Heart right ventricle (tissue), 16 donors: ENCODE results near the gene OR51I1. TPM values are rescaled to one million over a fixed set of nuclear protein-coding genes. Genes with fewer than 3 reads are reported as not detected.

Experiments
- ATAC-seq, 8 donors: fragments of 200-7000 bp; cut with Tn5 transposase; one replicate each; pipeline ENCODE4 v1.9.1; 2020; ENCODE audit warnings: mild to moderate bottlenecking in 8 of 8, moderate library complexity in 8 of 8, moderate number of reproducible peaks in 1 of 8
- DNase-seq, 2 donors: peaks; one replicate each; pipeline ENCODE4 v3.0.0-alpha.2; 2020
- H3K27ac ChIP-seq, 10 donors: fragments of 200-600 bp; sonication (generic) in 2 of 10; one replicate each; pipeline versions ENCODE4 v1.5.0 to v1.8.0; 2020 to 2022; ENCODE audit warnings: mild to moderate bottlenecking in 3 of 10
- H3K27me3 ChIP-seq, 7 donors: fragments of 200-600 bp; one replicate each; pipeline ENCODE4 v1.8.0; 2021 to 2022; ENCODE audit warnings: mild to moderate bottlenecking in 2 of 7
- H3K36me3 ChIP-seq, 9 donors: fragments of 200-600 bp; sonication (generic) in 1 of 9; one replicate each; pipeline versions ENCODE4 v1.5.0 to v1.8.0; 2020 to 2022; ENCODE audit warnings: mild to moderate bottlenecking in 2 of 9
- H3K4me1 ChIP-seq, 9 donors: fragments of 200-600 bp; sonication (generic) in 1 of 9; one replicate each; pipeline versions ENCODE4 v1.5.0 to v1.8.0; 2020 to 2022; ENCODE audit warnings: mild to moderate bottlenecking in 4 of 9
- H3K4me3 ChIP-seq, 10 donors: fragments of 200-600 bp; sonication (generic) in 2 of 10; one replicate each; pipeline versions ENCODE4 v1.5.0 to v1.8.0; 2020 to 2022; ENCODE audit warnings: mild to moderate bottlenecking in 7 of 10, moderate library complexity in 2 of 10
- H3K9me3 ChIP-seq, 11 donors: fragments of 200-600 bp in 10 of 11; sonication (generic) in 2 of 11; one replicate each; pipeline versions ENCODE4 v1.5.0 to v1.8.0; 2013 to 2022; ENCODE audit warnings: mild to moderate bottlenecking in 2 of 11, control low read depth in 1 of 11, moderate library complexity in 1 of 11
- WGBS, 2 donors: extraction: QIAGEN DNeasy Blood & Tissue Kit; methylation state at CpG; one replicate each; pipeline ENCODE4 v1.1.7; 2013; ENCODE audit warnings: inconsistent platforms in 1 of 2; 5-methylcytosine and 5-hydroxymethylcytosine counted together
- intact Hi-C, 10 donors: fragments of 100-400 bp; cut with DNase I; formaldehyde crosslinking; loops; one replicate each; pipeline versions ENCODE4 v1.11.1 to v1.14.2; 2022
- polyA plus RNA-seq, 2 donors: library from polyadenylated mRNA; stranded (reverse); fragments of 200-250 nt; gene quantifications; one replicate each; pipeline ENCODE4 v1.2.3, GENCODE V29; 2013
- total RNA-seq, 10 donors: library from RNA; stranded (reverse); fragmentation: NEBNext Ultra II Directional in 3 of 10; extraction: Animal tissue kit (Norgen Biotek cat#: 25700) in 3 of 10; gene quantifications; one replicate each; pipeline versions ENCODE4 v1.2.1 to v1.2.4, GENCODE V29; 2021 to 2023
- TF ChIP-seq, protein P1 (sequence below), 9 donors: fragments of 200-600 bp; sonication (generic) in 2 of 9; IDR thresholded peaks; one replicate each; pipeline versions ENCODE4 v1.5.0 to v1.8.0; 2021 to 2022; ENCODE audit warnings: antibody characterized with exemption in 9 of 9, mild to moderate bottlenecking in 5 of 9, moderate library complexity in 1 of 9
- donor health status: Arrhythmogenic right ventricular cardiomyopathy.
- donor health status: ischemic (EF 13 %, LVEDD 7.1; RV severe dilation, severe dysfunction).
- donor health status: healthy with polysubstance abuse.
- donor health status: DM: no; HTN: yes; CAD: no.
- donor health status: DM: no; HTN: no; CAD: no.
- donor health status: ischemic (EF 25% LVEDD 6.9; RV normal size, moderate dysfunction).
- donor health status: ischemic (EF 25% LVEDD 5.7; RV mildly dilated, moderate dysfunction).
- donor health status: healthy.
- donor health status: DM: yes; HTN: yes; CAD: no.
- donor health status: Ischemic cardiomyopathy.
- donor health status: ischemic (EF 35%, LVEDD 5.7; RV mildly dilated, moderate dysfunction).
- donor health status: nonischemic (EF 11% LVEDD 7.7; RV severe dilation, severe dysfunction).
- donor health status: DM: yes; HTN: yes; CAD: no.
- donor health status: PGD.
- donor health status: ischemic (EF 29% LVEDD 5.4; RV normal size, mild dysfunction).
- donor health status: nonischemic (EF 23%, LVEDD 6.1; RV moderate dilation, normal function).

Gene OR51I1
- total and polyA plus RNA-seq, 12 donors, result 0.28 TPM; not detected in 11

DNA sequence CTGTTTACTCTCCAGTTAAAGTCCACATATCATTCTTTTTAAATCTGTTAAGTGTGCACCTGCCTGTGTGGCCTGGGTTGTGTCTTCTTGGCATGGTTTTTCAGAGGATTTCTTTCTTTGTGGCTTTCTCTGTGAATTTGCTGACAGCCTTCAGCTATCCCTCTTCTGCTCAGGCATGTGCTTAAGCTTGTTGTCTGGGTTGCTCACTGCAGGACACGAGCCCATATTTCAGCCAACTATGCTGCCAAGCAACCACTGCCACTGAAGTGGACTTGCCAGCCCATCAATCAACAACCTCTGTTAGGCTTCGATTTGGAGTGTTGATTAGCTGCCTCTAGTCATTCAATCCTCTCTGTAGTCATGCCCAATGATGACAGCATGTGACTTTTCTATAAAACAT lies 26.2 kb upstream of the OR51I1 start:
- ATAC-seq (no peak), DNase-seq (no peak)
- H3K9me3 ChIP-seq, result no peaks in the 10 kb centered on the region
- intact Hi-C loops, result no loop called here
- H3K4me1 ChIP-seq, result no peaks in the 10 kb centered on the region
- H3K4me3 ChIP-seq, result no peak overlapping the region
- TF ChIP-seq, protein P1, sequence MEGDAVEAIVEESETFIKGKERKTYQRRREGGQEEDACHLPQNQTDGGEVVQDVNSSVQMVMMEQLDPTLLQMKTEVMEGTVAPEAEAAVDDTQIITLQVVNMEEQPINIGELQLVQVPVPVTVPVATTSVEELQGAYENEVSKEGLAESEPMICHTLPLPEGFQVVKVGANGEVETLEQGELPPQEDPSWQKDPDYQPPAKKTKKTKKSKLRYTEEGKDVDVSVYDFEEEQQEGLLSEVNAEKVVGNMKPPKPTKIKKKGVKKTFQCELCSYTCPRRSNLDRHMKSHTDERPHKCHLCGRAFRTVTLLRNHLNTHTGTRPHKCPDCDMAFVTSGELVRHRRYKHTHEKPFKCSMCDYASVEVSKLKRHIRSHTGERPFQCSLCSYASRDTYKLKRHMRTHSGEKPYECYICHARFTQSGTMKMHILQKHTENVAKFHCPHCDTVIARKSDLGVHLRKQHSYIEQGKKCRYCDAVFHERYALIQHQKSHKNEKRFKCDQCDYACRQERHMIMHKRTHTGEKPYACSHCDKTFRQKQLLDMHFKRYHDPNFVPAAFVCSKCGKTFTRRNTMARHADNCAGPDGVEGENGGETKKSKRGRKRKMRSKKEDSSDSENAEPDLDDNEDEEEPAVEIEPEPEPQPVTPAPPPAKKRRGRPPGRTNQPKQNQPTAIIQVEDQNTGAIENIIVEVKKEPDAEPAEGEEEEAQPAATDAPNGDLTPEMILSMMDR (IDR thresholded peaks at IDR 0.05), result no peak
- 34 to 38% methylated on average over 2 of the region's 2 CpGs for WGBS, 2 donors
- H3K27me3 ChIP-seq, result peaks cover 0 to 3% (median 0%) of the 10 kb centered on the region in 7 donors
- no peaks in the 10 kb centered on the region for H3K36me3 ChIP-seq
- no peak overlapping the region for H3K27ac ChIP-seq

DNA sequence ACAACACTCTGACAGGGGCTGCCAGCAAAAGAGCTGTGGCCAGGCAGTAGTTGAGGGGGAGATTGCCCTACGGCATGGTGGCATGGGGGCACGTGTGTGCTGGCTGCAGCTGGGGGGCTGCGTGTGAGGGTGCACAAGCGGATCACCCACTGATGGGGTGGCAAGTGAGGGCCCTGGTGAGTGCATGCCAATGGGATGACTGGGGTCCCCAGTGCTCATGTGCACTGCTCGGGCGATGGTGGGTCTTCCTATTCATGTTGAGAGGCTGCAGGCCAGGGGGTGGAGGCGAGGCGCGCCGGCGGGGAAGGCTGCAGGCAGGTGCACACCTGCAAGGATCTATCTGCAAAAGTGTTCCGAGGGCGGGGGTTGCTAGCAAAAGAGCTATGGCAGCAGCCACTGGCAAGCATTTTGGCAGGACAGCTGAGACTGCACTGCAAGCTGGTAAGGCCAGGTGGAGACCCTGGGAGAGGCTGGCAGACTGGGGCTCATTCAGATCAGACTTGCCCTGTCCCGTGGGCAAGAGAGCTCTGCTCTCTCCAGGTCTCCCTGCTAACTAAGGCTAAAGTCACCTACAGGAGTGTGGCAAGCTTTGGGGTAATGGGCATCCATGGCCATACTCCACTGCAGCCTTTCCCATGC lies 19.8 kb upstream of the OR51I1 start:
- WGBS, 2 donors, result 89 to 91% methylated on average over 14 of the region's 14 CpGs
- intact Hi-C loops, result no loop called here

DNA sequence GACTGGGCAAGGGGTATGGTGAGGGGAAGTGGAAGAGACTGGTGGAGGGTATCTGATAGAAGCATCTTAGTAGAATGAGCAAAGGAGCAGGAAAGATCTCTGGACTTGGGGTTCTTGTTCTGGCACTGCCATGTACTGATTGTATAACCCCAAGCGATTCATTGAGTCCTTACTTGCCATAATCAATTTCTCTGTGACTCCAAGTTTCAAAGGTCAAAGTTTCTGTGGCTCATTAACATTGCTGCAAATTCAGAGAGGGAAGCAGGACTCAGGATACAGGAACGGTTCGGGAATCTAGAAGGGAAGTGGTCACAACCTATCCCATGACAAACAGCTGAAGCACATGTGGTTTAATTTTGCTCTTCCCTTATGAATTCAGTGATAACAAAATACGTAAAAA lies 8.1 kb upstream of the OR51I1 start:
- WGBS, 2 donors, result 78 to 84% methylated on average over 4 of the region's 4 CpGs
- Histone ChIP-seq H3K4me1 (no peaks in the 10 kb centered on the region), H3K9me3 (no peaks in the 10 kb centered on the region), H3K4me3 (no peak overlapping the region), H3K27ac (no peak overlapping the region), H3K36me3 (no peaks in the 10 kb centered on the region), H3K27me3 (no peaks in the 10 kb centered on the region)
- DNase-seq, result no peak
- TF ChIP-seq, protein P1 (IDR thresholded peaks at IDR 0.05), result no peak
- no peak for ATAC-seq
- intact Hi-C loops, result loop anchor here in 1 of 10 donors (2.0 kb wide), 1 partner anchor 13 kb away; no protein-coding TSS in a partner anchor

More for the DNA sequence above, 19.8 kb upstream of the OR51I1 start:
- Histone ChIP-seq H3K36me3 (no peaks in the 10 kb centered on the region), H3K4me3 (no peak overlapping the region), H3K27ac (no peak overlapping the region), H3K27me3 (no peaks in the 10 kb centered on the region), H3K9me3 (peaks cover 0 to 5% (median 0%) of the 10 kb centered on the region in 11 donors), H3K4me1 (no peaks in the 10 kb centered on the region)
- DNase-seq, result no peak
- peak in 1 of 8 donors; percentile 34 for ATAC-seq
- TF ChIP-seq, protein P1 (IDR thresholded peaks at IDR 0.05), result no peak

DNA sequence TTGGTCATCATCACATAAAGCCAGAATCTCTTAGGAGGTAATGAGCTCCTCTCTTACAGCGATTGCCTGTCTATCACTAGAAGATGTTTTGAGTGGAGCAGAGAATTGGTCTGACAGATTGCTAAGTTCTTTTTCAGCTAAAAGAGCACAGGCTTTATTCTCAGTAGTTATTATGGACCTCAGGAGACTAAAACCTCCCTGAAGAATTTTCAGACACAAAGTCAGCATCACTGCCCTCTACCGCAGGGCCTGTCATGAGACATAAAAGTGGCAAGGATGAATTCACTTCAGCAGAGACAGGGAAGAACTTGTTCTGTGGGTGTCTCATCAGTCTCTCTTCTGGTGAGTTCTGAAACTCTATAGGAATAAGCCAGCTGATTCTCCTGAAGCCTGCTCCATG lies 7.7 kb upstream of the OR51I1 start, which contains the start of gene OR51I2:
Gene OR51I2, plus strand, starts transcription at position 301 of the 400 bp plus-strand sequence. CDS start 4,166 bp downstream, outside the sequence.
- Histone ChIP-seq H3K9me3 (no peaks in the 10 kb centered on the region), H3K36me3 (no peaks in the 10 kb centered on the region), H3K27ac (no peak within 1 kb of the TSS), H3K4me1 (no peaks in the 10 kb centered on the region), H3K27me3 (no peaks in the 10 kb centered on the region), H3K4me3 (no peak within 1 kb of the TSS)
- ATAC-seq, result no peak
- WGBS, 2 donors, result 91 to 93% methylated on average over 2 of the region's 2 CpGs
- no peak for DNase-seq
- intact Hi-C loops, result loop anchor here in 1 of 10 donors (2.0 kb wide), 1 partner anchor 14 kb away; no protein-coding TSS in a partner anchor
- TF ChIP-seq, protein P1 (IDR thresholded peaks at IDR 0.05), result no peak
